A549 treated with CORT108297 at 1 μM for 4 hours (cell line): ENCODE measurements around the gene THAP2. TPM values are rescaled to one million over a fixed set of nuclear protein-coding genes. Genes with fewer than 3 reads are reported as not detected.

ENCODE experiments used
- total RNA-seq: library from RNA; stranded (reverse); fragments of 200-300 nt; extraction: Qiagen RNA extraction; gene quantifications from 5 replicates; pipeline ENCODE4 v1.2.3, GENCODE V29; 2022

Gene THAP2
- 2.9 to 5.4 TPM (median 5.1 TPM) in 5 replicates for total RNA-seq

DNA sequence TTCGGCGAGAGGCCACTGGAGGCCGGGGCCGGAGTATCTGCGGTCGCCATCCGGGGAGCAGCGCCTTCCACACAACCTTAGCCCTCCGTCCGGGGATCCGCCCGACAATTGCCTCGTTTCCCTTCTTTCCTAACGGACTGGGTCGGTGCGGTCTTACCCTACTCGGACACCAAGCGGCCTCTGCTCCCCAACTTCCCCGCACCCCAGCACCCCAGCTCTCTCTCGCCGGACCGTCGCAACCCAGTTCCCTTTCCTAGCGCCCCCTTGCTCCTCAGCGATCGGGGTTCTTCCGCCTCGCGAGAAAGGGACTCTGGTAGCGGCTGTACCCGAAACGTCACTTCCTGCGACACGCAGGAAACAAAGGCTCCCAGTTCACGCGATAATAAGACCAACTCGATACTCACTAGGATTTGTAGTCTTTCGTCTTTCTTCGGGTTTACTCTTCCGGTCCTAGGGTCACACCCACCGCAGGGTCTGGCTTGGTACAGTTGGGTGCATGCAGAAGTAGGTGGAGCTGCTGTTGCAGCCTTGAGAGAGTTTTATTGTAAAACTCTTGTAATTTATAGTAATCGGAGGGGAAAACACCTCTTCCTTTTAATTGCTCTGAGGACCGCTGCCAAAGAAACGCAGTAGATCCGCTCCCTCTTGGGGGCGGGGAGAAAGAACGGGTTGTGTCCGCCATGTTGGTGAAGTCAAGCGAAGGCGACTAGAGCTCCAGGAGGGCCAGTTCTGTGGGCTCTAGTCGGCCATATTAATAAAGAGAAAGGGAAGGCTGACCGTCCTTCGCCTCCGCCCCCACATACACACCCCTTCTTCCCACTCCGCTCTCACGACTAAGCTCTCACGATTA, at the start of gene THAP2, which contains the start of gene ZFC3H1:
Gene THAP2, plus strand, starts transcription at position 741 of the 850 bp plus-strand sequence. CDS start 209 bp downstream, outside the sequence.
Gene ZFC3H1, minus strand, starts transcription at position 288 of the 850 bp plus-strand sequence. Its CDS starts 238 bp downstream, at position 50.

DNA sequence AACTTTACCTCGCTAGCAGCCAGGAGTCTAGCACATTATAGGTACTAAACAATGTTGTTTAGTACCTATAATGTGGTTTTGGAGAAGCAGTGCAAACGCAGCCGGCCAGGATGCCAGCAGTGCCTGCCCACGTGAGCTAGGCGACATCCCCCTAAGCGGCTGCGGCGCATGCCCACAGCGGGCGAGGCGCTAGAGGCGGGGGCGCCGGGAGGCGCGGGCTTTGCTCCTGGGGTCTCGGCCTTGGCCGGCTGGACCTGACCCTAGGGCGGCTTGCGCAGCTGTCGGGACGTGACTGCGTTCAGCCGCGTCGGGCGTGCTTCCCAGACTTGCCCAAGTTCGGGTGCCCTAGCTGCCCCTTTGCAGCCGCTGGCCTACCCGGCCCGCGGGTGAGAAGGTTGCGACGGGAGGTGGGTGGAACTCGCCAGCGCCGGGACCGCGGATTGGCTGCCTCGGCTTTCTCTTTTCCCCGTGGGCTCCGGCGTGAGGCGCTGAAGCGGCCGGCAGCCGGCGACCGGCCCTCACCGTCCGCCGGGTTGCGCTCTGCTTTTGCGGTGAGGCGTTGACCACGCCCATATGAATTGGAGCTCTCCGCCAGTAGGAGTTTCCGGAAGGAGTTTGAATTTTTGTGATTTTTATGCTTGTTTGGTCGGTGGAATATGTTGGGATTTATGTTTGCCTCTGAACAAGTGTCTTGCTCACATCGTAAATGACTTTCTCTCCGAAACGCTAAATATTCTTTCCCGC, 22.0 kb downstream of the THAP2 start, which contains the start of gene TMEM19:
Gene TMEM19, plus strand, starts transcription at position 169 of the 744 bp plus-strand sequence. CDS start 599 bp downstream, outside the sequence.

Other genes with a start within 250 kb of the THAP2 start
- 0.05 TPM in 1 of 5 replicates, not detected in the others for gene LGR5, start 224.5 kb upstream of the THAP2 start, total RNA-seq
- 11.9 to 17.4 TPM (median 15.3 TPM) in 5 replicates for gene ZFC3H1, start 453 bp upstream of the THAP2 start, total RNA-seq
- 30.9 to 37.9 TPM (median 33.3 TPM) in 5 replicates for gene TMEM19, start 21.8 kb downstream of the THAP2 start, total RNA-seq
- 36.5 to 59.9 TPM (median 41.0 TPM) in 5 replicates for gene RAB21, start 90.6 kb downstream of the THAP2 start, total RNA-seq
- gene TBC1D15, start 175.5 kb downstream of the THAP2 start, total RNA-seq = 20.6 to 28.7 TPM (median 23.5 TPM) in 5 replicates